Activated T-helper 1 cell treated with Interleukin-2 at 50 U/mL for 16 hours (primary cell): Measurements from ENCODE around the gene NOL4L.

Experiments
- DNase-seq: peaks from one replicate; pipeline ENCODE4 v3.0.0-alpha.2; 2020; ENCODE audit warnings: low read depth

The NOL4L gene

GRCh38 chr20:32585011-32585585 is at the start of gene NOL4L:
NOL4L (minus strand) TSS chr20:32585333; CDS start chr20:32584890, 443 bp downstream.
- DNase-seq, result peak; percentile 33

GRCh38 chr20:32634041-32634805 is 49.1 kb upstream of the NOL4L start:
- no peak for DNase-seq

GRCh38 chr20:32632461-32633354 is 47.6 kb upstream of the NOL4L start:
- no peak for DNase-seq

GRCh38 chr20:32631933-32632460 is 46.9 kb upstream of the NOL4L start:
- no peak for DNase-seq

- DNase-seq, result no peak
These were observed 44.7 kb upstream of the NOL4L start for GRCh38 chr20:32629813-32630212.

- no peak for DNase-seq
These were observed 43.9 kb upstream of the NOL4L start for GRCh38 chr20:32628960-32629530.

- DNase-seq, result no peak
These were observed 41.9 kb upstream of the NOL4L start for GRCh38 chr20:32626859-32627636.

- DNase-seq, result no peak
These were observed 41.3 kb upstream of the NOL4L start for GRCh38 chr20:32626407-32626806.

GRCh38 chr20:32625996-32626395 is 40.9 kb upstream of the NOL4L start:
- no peak for DNase-seq

GRCh38 chr20:32624687-32625345 is 39.7 kb upstream of the NOL4L start:
- DNase-seq, result no peak

- DNase-seq, result no peak
These were observed 38.6 kb upstream of the NOL4L start for GRCh38 chr20:32623667-32624157.

GRCh38 chr20:32622585-32623468 is 37.7 kb upstream of the NOL4L start:
- no peak for DNase-seq

- DNase-seq, result no peak
These were observed 36.9 kb upstream of the NOL4L start for GRCh38 chr20:32621891-32622584.

- DNase-seq, result no peak
These were observed 36.1 kb upstream of the NOL4L start for GRCh38 chr20:32621071-32621890.

- no peak for DNase-seq
These were observed 34.5 kb upstream of the NOL4L start for GRCh38 chr20:32619586-32619985.

- no peak for DNase-seq
These were observed 29.6 kb upstream of the NOL4L start for GRCh38 chr20:32614772-32615171.

GRCh38 chr20:32614303-32614702 is 29.2 kb upstream of the NOL4L start:
- DNase-seq, result no peak
